Fibroblast of lung (primary cell): ENCODE results near the gene ZNF133. TPM values are rescaled to one million over a fixed set of nuclear protein-coding genes. Genes with fewer than 3 reads are reported as not detected.

Source experiments
- DNase-seq, 2 donors: peaks; one replicate each; pipeline versions ENCODE4 v3.0.0 to v3.0.0-alpha.2; 2010; ENCODE audit warnings: low read depth in 2 of 2
- H2AFZ ChIP-seq: 2 replicates; pipeline ENCODE4 v1.5.1; 2012; ENCODE audit warnings: low read length, control low read depth, inconsistent platforms
- H3K27ac ChIP-seq: 2 replicates; pipeline ENCODE4 v1.5.1; 2011; ENCODE audit warnings: low read length, control low read depth; ENCODE audit not compliant: insufficient read depth
- H3K27me3 ChIP-seq: 2 replicates; pipeline ENCODE4 v1.5.1; 2011; ENCODE audit warnings: mild to moderate bottlenecking, low read length; ENCODE audit not compliant: control insufficient read depth, insufficient read depth
- H3K36me3 ChIP-seq: 2 replicates; pipeline ENCODE4 v1.5.1; 2011; ENCODE audit warnings: low read length; ENCODE audit not compliant: control insufficient read depth, insufficient read depth
- H3K4me1 ChIP-seq: 2 replicates; pipeline ENCODE4 v1.5.1; 2011; ENCODE audit warnings: low read length; ENCODE audit not compliant: control insufficient read depth, insufficient read depth; ENCODE audit errors: extremely low read depth
- H3K4me2 ChIP-seq: 2 replicates; pipeline ENCODE4 v1.5.1; 2011; ENCODE audit warnings: low read length, control low read depth; ENCODE audit not compliant: insufficient read depth; ENCODE audit errors: extremely low read depth
- H3K4me3 ChIP-seq, 4 experiments: fragments of 200-600 bp in 1 of 4; sonication (generic) in 1 of 4; replicated peaks in 1 of 4; 2 replicates each; pipeline ENCODE4 v1.5.1; 2011 to 2016; ENCODE audit warnings: low read length in 4 of 4, low read depth in 3 of 4, mild to moderate bottlenecking in 3 of 4, control low read depth in 2 of 4, inconsistent platforms in 1 of 4, mixed read lengths in 1 of 4; ENCODE audit not compliant: insufficient read depth in 1 of 4; ENCODE audit errors: control extremely low read depth in 1 of 4
- H3K79me2 ChIP-seq: 2 replicates; pipeline ENCODE4 v1.5.1; 2012; ENCODE audit warnings: mild to moderate bottlenecking, low read length, inconsistent platforms; ENCODE audit not compliant: control insufficient read depth, insufficient read depth
- H3K9ac ChIP-seq: 2 replicates; pipeline ENCODE4 v1.5.1; 2011; ENCODE audit warnings: mild to moderate bottlenecking, low read length, control low read depth; ENCODE audit not compliant: insufficient read depth
- H3K9me3 ChIP-seq: 2 replicates; pipeline ENCODE4 v1.5.1; 2012; ENCODE audit warnings: low read depth, low read length; ENCODE audit not compliant: control insufficient read depth, insufficient read depth
- H4K20me1 ChIP-seq: 2 replicates; pipeline ENCODE4 v1.5.1; 2011; ENCODE audit warnings: low read length; ENCODE audit not compliant: control insufficient read depth, insufficient read depth; ENCODE audit errors: extremely low read depth
- EZH2 ChIP-seq: IDR thresholded peaks from 2 replicates; pipeline ENCODE4 v1.5.1; 2012; ENCODE audit warnings: low read length, control low read depth, mild to moderate bottlenecking; ENCODE audit errors: missing control alignments
- polyA plus RNA-seq, 2 donors: library from polyadenylated mRNA; depleted of rRNA in 1 of 2; stranded (reverse) in 1 of 2; unstranded in 1 of 2; fragments of >200 nt; gene quantifications; 2 replicates each; pipeline ENCODE4 v1.2.1, GENCODE V29; 2011 to 2012; ENCODE audit warnings: missing spikeins in 1 of 2
- total RNA-seq: library from RNA; depleted of rRNA; stranded (reverse); fragments of >200 nt; gene quantifications from 2 replicates; pipeline ENCODE4 v1.2.1, GENCODE V29; 2014
- TF ChIP-seq, protein P1 (sequence below), 2 donors: IDR thresholded peaks in 1 of 2; conservative IDR thresholded peaks in 1 of 2; 1 replicate in 1 of 2; 2 replicates in 1 of 2; pipeline ENCODE4 v1.5.1; 2011 to 2012; ENCODE audit warnings: low read length in 2 of 2, control low read depth in 1 of 2, inconsistent platforms in 1 of 2, low read depth in 1 of 2, mild to moderate bottlenecking in 1 of 2

ZNF133 gene
- total and polyA plus RNA-seq, 2 donors (not counting 1 experiment from before 2014, with no cell fraction given) = 8.7 to 31.5 TPM

DNA sequence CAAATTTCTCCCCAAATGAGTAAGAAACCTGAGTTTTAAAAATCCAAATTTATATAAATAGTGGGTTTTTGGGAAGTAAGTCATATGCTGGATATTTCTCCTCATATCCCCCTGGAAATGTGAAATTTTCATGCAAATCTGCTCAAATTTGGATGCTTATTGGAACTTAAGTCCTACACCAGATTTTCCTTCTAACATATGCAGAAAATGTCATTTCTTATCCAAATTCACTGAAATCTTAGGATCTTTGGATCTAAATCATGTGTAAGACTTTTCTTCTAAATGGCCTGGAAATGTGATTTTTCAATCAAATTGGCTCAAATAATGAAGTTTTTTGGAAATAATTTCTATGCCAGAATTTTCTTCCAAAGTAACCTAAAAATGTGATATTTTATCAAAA is 33.0 kb downstream of the ZNF133 start:
- Histone ChIP-seq H3K9ac (no peak overlapping the region), H3K4me3 (no peak overlapping the region), H3K4me1 (no peaks in the 10 kb centered on the region), H4K20me1 (no peaks in the 10 kb centered on the region), H3K4me2 (no peak overlapping the region), H3K36me3 (peaks cover 3% of the 10 kb centered on the region), H3K27ac (no peak overlapping the region), H2AFZ (no peak overlapping the region), H3K9me3 (no peaks in the 10 kb centered on the region), H3K27me3 (no peaks in the 10 kb centered on the region), H3K79me2 (no peaks in the 10 kb centered on the region)
- no peak for DNase-seq
- TF ChIP-seq EZH2 = no peak
- TF ChIP-seq, protein P1, sequence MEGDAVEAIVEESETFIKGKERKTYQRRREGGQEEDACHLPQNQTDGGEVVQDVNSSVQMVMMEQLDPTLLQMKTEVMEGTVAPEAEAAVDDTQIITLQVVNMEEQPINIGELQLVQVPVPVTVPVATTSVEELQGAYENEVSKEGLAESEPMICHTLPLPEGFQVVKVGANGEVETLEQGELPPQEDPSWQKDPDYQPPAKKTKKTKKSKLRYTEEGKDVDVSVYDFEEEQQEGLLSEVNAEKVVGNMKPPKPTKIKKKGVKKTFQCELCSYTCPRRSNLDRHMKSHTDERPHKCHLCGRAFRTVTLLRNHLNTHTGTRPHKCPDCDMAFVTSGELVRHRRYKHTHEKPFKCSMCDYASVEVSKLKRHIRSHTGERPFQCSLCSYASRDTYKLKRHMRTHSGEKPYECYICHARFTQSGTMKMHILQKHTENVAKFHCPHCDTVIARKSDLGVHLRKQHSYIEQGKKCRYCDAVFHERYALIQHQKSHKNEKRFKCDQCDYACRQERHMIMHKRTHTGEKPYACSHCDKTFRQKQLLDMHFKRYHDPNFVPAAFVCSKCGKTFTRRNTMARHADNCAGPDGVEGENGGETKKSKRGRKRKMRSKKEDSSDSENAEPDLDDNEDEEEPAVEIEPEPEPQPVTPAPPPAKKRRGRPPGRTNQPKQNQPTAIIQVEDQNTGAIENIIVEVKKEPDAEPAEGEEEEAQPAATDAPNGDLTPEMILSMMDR (conservative IDR thresholded peaks at IDR 0.05 in 1 of 2, IDR thresholded peaks at IDR 0.05 in 1 of 2; ENCODE audit: low read depth in 1 of 2, low read length in 2 of 2) = no peak

DNA sequence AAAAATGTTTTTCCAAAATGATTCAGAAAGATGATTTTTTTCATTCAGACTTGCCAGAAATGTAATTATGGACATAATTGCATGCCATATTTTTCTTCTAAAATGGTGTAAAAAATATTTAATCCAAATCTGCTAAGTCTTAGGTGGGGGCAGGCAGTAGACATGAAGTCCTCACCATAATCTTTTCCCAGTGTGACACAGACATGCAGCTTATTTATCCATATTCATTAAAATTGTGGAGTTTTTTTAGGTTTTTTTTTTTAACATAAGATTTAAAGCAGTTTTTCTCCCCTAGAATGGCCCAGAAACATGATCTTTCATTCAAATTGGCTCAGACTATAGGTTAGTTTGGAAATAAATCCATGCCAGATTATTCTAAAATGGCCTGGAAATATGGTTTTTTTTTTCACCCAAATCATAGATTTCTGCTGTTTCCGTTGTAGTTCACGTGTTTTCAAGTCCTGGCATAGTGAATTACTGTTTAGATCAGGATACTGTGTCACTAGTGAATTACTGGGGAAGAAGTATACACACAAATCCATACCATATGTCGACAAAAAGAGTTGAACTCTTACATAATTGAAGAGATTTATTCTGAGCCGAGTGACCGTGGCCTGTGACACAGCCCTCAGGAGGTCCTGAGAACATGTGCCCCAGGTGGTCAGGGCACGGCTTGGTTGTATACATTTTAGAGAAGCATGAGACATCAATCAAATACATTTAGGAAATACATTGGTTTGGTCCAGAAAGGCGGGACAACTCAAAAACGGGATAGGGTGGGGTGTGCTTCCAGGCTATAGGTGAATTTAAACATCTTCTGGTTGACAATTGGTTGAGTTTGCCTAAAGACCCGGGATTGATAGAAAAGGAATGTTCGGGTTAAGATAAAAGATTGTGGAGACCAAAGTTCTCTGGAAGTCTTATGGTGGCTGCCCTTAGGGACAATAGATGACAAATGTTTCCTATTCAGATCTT is 33.9 kb downstream of the ZNF133 start:
- no peak overlapping the region for H3K4me3 ChIP-seq
- no peak overlapping the region for H3K27ac ChIP-seq
- no peaks in the 10 kb centered on the region for H3K4me1 ChIP-seq
- no peak overlapping the region for H2AFZ ChIP-seq
- DNase-seq = no peak
- TF ChIP-seq EZH2 = no peak
- TF ChIP-seq, protein P1 (conservative IDR thresholded peaks at IDR 0.05 in 1 of 2, IDR thresholded peaks at IDR 0.05 in 1 of 2; ENCODE audit: low read depth in 1 of 2, low read length in 2 of 2) = no peak
- no peak overlapping the region for H3K4me2 ChIP-seq
- H3K36me3 ChIP-seq = no peaks in the 10 kb centered on the region
- no peaks in the 10 kb centered on the region for H3K27me3 ChIP-seq
- no peaks in the 10 kb centered on the region for H4K20me1 ChIP-seq
- no peak overlapping the region for H3K9ac ChIP-seq
- no peaks in the 10 kb centered on the region for H3K9me3 ChIP-seq
- H3K79me2 ChIP-seq = no peaks in the 10 kb centered on the region

DNA sequence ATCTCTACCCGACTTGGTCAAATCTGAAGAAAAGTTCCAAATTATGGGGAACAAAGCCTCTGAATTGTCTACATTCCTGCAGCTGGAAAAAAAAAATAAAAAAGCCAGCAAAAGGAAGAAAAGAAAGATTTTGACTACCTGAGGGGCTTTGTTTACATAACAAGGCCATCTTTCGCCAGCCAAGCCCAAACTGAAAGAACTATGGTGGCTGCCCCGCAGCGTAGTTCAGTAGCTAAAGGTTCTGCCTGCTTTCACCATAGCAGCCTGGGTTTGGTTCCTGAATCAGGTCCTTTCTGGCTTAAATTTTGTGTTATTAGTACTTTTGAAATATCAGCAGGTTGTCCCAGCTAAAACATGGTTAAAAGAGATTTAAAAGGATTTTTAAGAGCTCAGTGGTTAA is 35.4 kb downstream of the ZNF133 start:
- Histone ChIP-seq H3K9me3 (no peaks in the 10 kb centered on the region), H3K4me2 (no peak overlapping the region), H3K36me3 (no peaks in the 10 kb centered on the region), H3K9ac (no peak overlapping the region), H3K4me1 (no peaks in the 10 kb centered on the region), H3K27ac (no peak overlapping the region), H3K27me3 (no peaks in the 10 kb centered on the region), H2AFZ (no peak overlapping the region), H3K79me2 (no peaks in the 10 kb centered on the region), H4K20me1 (no peaks in the 10 kb centered on the region), H3K4me3 (no peak overlapping the region)
- no peak for DNase-seq
- TF ChIP-seq, protein P1 (conservative IDR thresholded peaks at IDR 0.05 in 1 of 2, IDR thresholded peaks at IDR 0.05 in 1 of 2; ENCODE audit: low read depth in 1 of 2, low read length in 2 of 2) = no peak
- no peak for TF ChIP-seq EZH2
